ENCODE results near the gene SHMT1.
"Not testable (repeated sequence)": the region's sequence is repeated elsewhere in the genome, so short reads cannot be mapped to it uniquely, and the experiment has no call there.

The SHMT1 gene

GRCh38 chr17:18378614-18379013 lies 15.3 kb upstream of the SHMT1 start:
- DNase-seq (ENCODE audit: low read depth in 2 of 2) = not testable (repeated sequence)

- DNase-seq (ENCODE audit: low read depth in 2 of 2) = no peak
Measured at GRCh38 chr17:18378205-18378505, 14.8 kb upstream of the SHMT1 start.

- DNase-seq (ENCODE audit: low read depth in 2 of 2) = no peak
Measured at GRCh38 chr17:18377437-18378204, 14.3 kb upstream of the SHMT1 start, which contains the start of gene EVPLL. EVPLL (plus strand) TSS chr17:18377778; CDS start chr17:18380938, 3,160 bp downstream.

- DNase-seq (ENCODE audit: low read depth in 2 of 2) = no peak
Measured at GRCh38 chr17:18374216-18374615, 10.9 kb upstream of the SHMT1 start.

- DNase-seq (ENCODE audit: low read depth in 2 of 2) = not testable (repeated sequence)
Measured at GRCh38 chr17:18373181-18373580, 9.8 kb upstream of the SHMT1 start.

GRCh38 chr17:18371455-18371854 lies 8.1 kb upstream of the SHMT1 start:
- DNase-seq (ENCODE audit: low read depth in 2 of 2) = no peak

GRCh38 chr17:18370761-18371160 lies 7.4 kb upstream of the SHMT1 start:
- DNase-seq (ENCODE audit: low read depth in 2 of 2) = no peak

- no peak for DNase-seq (ENCODE audit: low read depth in 2 of 2)
Measured at GRCh38 chr17:18368946-18369345, 5.6 kb upstream of the SHMT1 start.

GRCh38 chr17:18364166-18364565 lies 816 bp upstream of the SHMT1 start:
- DNase-seq (ENCODE audit: low read depth in 2 of 2) = no peak

- DNase-seq (ENCODE audit: low read depth in 2 of 2) = no peak
Measured at GRCh38 chr17:18362698-18363100, 651 bp downstream of the SHMT1 start.

GRCh38 chr17:18361837-18362697 lies 1.3 kb downstream of the SHMT1 start:
- DNase-seq (ENCODE audit: low read depth in 2 of 2) = no peak

GRCh38 chr17:18360518-18360917 lies 2.8 kb downstream of the SHMT1 start:
- DNase-seq (ENCODE audit: low read depth in 2 of 2) = no peak

- DNase-seq (ENCODE audit: low read depth in 2 of 2) = no peak
Measured at GRCh38 chr17:18356624-18357023, 6.7 kb downstream of the SHMT1 start.

GRCh38 chr17:18353541-18353940 lies 9.8 kb downstream of the SHMT1 start:
- no peak for DNase-seq (ENCODE audit: low read depth in 2 of 2)

- DNase-seq (ENCODE audit: low read depth in 2 of 2) = no peak
Measured at GRCh38 chr17:18344021-18344420, 19.3 kb downstream of the SHMT1 start.

- DNase-seq (ENCODE audit: low read depth in 2 of 2) = no peak
Measured at GRCh38 chr17:18339933-18340332, 23.4 kb downstream of the SHMT1 start.

GRCh38 chr17:18338158-18338557 lies 25.2 kb downstream of the SHMT1 start:
- not testable (repeated sequence) for DNase-seq (ENCODE audit: low read depth in 2 of 2)

- no peak for DNase-seq (ENCODE audit: low read depth in 2 of 2)
Measured at GRCh38 chr17:18332909-18333489, 30.4 kb downstream of the SHMT1 start.

- DNase-seq (ENCODE audit: low read depth in 2 of 2) = no peak
Measured at GRCh38 chr17:18331879-18332278, 31.5 kb downstream of the SHMT1 start.

- no peak for DNase-seq (ENCODE audit: low read depth in 2 of 2)
Measured at GRCh38 chr17:18328643-18329204, 34.6 kb downstream of the SHMT1 start.

- no peak for DNase-seq (ENCODE audit: low read depth in 2 of 2)
Measured at GRCh38 chr17:18327556-18327955, 35.8 kb downstream of the SHMT1 start.

GRCh38 chr17:18327093-18327492 lies 36.3 kb downstream of the SHMT1 start:
- no peak for DNase-seq (ENCODE audit: low read depth in 2 of 2)

Data from stimulated activated CD8-positive, alpha-beta memory T cell treated with anti-CD3 and anti-CD28 coated beads, Interleukin-15, amount 100 ng/mL, for 48 hours (primary cell).